ENCODE data around the gene POGK.
"Not testable (repeated sequence)": the region's sequence is repeated elsewhere in the genome, so short reads cannot be mapped to it uniquely, and the experiment has no call there.

The POGK gene

DNA sequence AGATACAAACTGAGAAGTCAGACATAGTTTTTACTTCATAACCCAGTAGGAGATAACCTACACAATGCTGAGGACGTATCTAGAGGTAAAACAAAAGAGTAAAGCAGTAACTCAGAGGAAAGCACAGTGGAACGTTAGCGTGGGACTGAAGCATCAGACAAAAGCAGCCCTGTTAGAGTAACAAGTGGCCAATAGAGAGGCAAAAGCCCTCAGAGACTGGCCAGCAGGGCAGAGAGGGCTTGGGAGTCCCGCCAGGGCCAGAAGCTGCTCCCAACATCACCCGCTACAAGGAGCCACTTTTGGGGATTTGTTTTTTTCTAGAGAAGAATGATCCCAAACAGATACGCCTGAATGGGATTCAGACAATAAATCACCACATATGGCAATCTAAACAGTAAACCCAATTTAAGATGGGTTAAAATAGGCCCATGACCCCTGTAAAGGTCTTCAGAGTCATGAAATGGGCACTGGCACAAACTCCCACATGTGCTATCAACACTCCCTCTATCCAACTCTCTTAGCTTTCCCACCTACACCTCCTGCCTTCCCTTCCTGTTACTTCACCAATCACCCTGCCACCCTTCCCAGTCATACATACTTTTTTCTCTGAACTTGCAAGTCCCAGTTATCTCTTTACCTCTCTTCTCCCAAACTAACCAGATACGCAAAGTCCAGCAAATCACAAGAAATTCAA lies 19.6 kb downstream of the POGK start:
- no peak for DNase-seq

DNA sequence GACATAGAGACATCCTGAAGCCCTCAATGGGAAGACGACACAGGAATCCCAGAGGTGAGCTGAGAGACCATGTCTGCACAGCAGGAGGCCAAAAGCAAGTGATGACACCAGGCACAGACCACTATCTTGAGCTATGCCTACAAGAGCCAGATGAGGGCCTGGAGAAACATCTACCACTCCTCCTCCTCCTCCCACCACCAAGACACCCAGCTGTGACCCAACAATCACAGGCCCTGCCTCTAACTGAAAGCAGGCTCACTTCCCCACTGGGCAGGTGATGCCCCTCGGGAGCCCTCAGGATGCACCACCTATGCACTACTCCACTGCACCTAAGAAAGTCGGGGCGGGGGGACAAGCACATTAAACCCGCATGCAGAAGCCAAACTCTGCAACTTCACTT lies 20.3 kb downstream of the POGK start:
- no peak for DNase-seq

DNA sequence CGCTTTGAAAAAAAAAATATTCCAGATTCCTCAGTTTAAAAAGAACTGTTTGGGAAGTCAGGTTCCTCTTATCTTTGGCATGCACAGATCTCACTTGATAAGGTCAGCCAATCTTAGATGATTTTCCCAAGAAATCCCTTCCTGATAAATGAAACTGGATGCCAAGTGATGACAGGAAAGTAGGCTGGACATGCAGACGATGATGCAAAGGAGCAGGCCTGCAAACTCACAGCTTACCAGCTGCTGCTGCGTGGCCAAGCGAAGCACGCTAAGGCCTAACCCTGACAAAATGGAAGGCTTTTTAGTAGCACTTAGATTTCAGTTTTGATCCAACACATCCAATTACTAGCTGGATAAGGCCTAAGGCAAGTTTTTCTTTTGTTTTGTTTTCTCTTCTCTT lies 26.7 kb downstream of the POGK start:
- DNase-seq, result no peak

DNA sequence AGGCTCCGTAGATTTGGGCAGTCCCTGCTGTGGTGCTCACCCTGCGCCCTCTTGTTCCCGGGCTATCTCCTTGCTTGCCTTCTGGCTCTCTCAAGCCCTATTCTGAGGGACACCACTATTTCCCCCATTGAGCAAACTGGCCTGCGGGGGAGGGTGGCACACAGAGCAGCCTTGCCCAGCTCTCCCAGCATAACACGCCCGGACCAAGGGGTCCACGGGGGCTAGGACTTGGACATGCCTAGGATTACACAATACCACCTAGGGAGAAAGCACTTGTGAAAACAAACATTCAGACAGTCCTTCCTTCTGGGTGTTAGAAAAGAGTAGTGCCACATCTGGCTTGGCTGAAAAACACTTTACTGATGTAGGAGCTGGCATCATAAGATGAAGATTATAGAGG lies 29.4 kb downstream of the POGK start:
- DNase-seq, result no peak

DNA sequence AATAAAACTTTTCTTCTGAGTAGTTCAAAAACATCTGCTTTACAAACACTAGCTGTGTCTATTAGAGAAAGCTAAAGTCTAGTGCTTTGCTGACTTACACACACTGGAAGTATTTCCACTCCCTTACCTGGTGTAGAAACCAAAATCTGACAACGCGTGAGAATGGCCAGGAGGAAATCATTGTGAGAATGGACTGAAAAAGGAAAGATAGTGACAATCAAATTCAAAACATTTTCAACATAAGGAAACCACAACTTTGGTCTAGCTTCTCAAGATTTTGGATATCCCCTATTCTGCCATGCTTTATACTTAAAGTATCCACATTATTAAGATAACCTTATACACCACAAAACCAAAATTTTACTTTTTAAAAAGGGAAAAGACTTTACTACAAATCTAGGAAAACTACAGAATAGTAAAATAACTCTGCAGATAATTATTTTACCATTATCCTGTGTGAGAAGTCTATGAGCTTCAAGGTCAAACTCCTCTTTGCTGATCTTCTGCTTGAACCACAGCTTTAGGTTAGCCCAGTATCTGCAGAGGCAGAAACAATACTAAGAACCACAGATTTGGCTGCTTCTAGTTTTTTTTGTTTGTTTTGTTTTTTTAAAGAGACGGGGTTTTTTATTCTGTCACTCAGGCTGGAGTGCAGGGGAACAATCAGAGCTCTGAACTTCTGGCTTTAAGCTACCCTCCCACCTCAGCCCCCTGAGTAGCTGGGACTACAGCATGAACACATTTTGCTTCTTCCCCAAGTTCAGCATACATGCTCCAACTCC lies 30.2 kb downstream of the POGK start:
- no peak for DNase-seq

DNA sequence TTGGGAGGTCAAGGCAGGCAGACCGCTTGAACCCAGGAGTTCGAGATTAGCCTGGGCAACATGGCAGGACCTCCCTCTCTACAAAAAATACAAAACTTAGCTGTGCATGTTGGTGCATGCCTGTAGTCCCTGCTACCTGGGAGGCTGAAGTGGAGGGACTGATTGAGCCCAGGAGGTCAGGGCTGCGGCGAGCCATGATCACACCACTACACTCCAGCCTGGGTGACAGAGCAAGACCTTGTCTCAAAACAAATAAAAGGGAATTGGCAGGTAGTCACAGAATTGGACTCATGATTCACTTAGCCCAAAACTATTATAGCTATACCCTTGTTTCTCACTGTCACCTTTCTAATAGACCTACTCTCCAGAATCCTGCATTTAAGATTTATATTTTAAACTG lies 31.3 kb downstream of the POGK start:
- DNase-seq, result no peak

DNA sequence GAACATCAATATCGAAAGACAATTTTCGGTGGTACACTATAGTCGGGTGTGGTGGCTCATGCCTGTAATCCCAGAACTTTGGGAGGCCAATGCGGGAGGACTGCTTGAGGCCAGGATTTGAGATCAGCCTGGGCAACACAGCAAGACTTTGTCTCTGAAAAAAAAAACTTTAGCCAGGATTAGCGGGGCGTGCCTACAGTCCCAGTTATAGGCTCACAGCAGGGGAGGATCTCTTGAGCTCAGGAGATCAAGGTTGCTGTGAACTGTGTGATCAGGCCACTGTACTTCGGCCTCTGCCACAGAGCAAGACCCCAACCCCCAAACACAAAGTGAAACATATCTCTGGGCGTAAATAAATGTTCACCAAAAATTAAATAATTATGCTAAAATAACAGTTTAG lies 35.2 kb downstream of the POGK start:
- no peak for DNase-seq

DNA sequence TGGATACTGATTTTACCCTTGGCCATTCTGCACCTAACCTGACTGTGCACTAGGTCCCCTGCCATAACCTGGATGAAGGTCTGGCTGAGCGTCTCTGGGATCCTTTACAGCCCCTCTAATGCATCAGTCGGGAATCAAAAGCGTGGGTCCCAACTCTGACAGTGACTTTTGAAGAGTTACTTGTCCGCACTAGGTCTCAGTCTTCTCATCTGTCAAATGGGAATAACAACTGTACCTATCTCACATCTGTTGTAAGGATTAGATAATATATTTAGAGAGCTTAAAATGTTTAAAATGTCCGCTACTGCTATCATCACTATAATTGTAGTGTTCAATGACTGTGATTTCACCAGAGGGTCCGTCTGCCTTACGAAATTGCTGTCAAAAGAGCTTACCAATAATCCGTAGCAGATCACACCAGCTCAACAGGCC lies 36.0 kb downstream of the POGK start:
- no peak for DNase-seq

DNA sequence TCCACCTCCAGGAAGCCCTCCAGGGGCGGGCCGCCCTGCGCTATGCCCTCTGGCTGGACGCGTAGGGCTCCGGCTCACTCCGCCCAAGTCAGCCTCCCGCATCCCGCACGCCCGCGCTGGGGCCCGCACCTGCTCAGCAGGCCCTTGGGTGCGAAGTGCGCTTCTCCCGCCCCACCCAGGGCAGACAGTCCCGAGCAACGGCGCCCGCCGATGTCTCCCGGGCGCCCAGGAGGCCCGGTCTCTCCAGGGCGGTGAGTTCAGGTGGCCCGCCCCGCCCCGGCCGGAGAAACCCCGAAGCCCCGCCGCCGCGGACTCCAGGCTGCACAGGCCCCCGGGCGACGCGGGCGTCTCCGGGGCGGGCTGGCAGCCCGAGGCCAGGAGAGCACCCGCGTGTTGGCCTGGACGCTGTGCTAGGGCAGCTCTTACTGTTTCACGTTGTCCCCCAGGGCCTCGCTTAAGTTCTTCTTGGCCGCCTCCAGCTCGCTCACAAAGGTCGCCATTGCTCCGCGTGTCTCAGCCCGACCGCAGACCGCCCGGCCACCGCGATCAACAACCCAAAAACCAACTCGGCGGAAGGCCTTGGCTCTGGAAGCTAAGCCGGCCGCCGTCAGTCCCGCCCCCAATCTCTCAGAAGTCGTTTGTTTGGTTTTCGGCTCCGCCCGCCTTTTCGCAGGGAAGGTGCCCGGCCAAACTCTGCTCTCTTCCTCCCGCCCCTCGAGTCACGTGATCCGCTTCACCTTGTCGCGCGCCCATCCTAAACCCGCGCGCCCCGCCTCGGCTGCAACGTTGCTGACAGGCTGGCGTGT lies 36.7 kb downstream of the POGK start, which contains the start of gene TADA1:
Gene TADA1, minus strand, starts transcription at position 531 of the 806 bp plus-strand sequence. Its CDS starts 31 bp downstream, at position 500.
- DNase-seq, result peak; percentile 97 to 98

DNA sequence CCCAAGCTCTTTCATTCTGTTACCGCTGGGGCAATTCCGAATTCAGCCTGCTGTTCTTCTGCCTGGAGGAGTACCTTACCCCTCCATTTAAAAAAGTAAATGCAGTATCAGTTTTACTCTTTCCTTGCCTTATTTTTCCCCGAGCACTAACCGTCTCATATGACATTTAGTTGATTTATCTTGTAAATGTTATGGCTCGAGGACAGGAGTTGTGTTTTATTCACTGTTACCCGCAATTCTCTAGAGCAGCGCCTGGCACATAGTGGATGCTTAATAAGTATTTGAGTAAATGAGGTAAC lies 37.2 kb downstream of the POGK start:
- DNase-seq, result no peak

DNA sequence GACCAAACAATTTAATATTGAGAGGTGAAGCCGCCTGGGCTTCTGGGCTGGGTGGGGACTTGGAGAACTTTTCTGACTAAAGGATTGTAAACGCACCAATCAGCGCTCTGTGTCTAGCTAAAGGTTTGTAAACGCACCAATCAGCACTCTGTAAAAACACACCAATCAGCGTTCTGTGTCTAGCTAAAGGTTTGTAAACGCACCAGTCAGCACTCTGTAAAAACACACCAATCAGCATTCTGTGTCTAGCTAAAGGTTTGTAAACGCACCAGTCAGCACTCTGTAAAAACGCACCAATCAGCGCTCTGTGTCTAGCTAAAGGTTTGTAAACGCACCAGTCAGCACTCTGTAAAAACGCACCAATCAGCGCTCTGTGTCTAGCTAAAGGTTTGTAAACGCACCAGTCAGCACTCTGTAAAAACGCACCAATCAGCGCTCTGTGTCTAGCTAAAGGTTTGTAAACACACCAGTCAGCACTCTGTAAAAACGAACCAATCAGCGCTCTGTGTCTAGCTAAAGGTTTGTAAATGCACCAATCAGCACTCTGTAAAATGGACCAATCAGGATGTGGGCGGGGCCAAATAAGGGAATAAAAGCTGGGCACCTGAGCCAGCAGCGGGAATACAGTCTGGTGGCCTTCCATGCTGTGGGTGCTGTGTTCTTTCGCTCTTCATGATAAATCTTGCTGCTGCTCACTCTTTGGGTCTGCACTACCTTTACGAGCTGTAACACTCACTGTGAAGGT lies 39.1 kb downstream of the POGK start:
- DNase-seq, result not testable (repeated sequence)

DNA sequence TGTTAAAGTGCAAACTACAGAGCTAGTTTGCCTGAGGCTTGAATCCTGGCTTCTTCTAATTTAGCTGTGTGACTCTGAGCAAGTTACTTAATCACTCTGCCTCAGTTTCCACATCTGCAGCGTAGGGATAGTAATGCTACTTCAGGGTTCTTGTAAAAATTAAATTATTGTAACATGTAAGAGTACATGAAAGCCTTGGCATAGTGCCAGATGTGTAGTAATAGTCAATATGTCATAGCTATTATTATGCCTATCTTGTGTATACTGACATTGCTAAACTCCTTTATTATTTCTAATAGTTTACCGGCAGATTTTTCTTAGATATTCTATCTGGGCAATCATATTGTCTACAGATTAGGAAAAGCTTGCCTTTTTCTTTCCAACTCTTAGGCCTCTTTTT lies 43.6 kb downstream of the POGK start:
- no peak for DNase-seq

DNA sequence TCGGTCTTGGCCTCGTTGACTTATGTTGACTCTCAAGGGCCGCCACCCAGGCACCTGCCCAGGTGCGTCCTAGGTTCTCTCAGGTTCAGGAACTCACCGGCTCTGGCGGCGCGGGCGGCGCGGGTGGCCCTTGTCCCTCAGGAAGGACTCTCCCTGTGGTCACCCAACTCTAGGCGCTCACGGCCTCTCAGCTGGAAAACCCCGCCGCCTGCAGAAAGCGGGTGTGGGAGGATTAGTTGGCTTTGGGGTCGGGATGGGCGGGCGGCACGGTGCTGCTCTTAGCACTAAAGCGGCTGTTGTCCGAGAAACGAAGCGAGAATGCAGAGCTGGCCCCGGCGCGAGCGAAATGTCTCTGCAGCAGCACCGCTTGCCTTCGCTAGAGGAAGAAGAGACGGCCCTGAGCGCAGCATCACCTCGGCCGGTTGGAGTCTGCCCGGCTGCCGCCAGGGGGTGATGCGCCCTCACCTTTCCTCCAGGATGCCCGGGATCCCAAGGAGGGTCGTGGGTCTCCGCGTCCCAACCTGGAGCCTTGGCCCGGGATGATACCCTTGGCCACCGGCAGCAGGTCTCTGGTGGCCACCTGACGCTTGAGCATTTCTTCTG lies 44.9 kb downstream of the POGK start:
- DNase-seq, result peak; percentile 54 to 64

DNA sequence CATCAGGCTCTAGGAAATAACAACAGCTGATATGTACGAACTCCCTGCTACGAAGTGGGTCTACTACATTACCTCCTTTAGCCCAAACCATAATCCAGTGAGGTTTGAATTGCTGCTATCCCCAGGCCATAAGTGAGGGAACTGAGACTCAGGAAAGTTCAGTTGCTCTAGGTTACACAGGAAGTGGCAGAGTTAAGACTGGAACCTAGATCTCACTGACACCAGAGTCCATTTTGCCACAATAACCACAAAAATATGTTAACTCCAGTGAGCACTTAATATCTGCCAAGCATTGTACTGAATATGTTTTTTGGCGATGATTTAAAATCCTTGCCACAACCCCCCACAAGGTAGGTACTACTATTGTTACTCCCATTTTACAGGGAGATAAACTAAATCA lies 45.7 kb downstream of the POGK start:
- no peak for DNase-seq

DNA sequence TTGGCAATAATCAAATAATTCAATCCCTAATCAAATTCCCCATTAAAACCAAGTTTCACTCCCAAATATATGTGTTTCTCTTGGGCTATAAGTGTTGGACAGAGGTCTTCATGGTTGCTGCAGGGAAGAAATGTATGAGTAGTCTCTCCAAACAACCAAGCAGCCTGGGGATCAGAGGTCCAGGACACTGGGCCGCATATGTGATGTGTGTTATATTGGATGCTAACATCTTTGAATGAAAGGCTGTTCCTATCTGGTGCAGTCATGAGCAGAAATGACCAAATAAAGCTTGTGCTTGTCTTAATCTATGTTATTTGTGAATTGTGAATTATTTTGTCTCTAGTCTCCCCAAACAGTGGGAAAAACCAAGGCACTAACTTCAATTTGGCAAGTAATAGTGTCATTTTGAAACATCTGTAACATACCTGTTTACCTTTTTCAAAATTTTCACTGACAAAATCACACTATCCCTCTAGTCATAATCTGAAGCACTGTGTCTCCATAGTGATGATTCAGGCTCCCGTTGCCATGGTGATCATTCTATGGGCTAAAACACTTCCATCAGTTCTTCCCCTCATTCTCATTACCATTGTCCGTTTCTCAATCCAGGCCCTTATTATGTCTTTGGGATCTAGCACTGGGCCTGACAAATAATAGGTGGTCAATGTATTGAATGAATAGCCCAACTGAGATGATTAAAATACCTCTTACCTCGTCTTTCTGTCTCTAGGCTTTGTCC lies 49.3 kb downstream of the POGK start:
- DNase-seq, result no peak

DNA sequence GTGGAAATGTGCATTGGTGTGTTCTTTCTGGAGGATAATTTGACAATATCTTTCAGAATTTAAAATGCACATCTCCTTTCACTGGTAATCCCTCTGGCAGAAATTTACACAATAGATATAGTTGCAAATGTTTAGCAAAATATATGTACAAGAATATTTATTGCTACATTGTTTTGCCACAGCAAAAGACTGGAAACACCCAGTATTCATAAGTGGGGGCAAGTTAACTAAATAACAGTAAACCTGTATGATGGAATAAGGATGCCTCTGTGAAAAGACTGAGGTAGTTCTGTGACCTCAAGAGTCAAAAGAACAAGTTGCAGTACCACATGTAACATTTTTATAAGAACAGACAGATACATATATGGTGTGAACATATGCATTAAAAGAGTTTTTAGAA lies 50.5 kb downstream of the POGK start:
- DNase-seq, result no peak

DNA sequence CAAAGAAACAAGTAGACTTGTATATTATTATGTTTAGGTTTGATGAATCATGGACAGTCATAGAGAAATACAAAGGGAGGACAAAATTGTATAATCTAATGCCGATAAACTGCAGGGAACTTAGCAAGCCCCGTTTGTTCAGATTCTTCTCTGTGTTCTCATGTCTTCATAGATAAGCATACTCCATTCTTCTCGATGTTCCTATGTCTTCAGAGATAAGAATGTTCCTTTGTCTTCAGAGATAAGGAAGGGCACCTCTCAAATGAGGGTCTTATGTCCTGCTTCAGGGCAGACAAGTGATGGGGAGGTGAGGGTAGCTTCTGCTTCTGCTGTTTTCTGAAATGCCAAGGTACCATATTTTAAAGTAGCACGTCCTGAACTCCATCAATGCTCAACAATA lies 56.5 kb downstream of the POGK start:
- no peak for DNase-seq

DNA sequence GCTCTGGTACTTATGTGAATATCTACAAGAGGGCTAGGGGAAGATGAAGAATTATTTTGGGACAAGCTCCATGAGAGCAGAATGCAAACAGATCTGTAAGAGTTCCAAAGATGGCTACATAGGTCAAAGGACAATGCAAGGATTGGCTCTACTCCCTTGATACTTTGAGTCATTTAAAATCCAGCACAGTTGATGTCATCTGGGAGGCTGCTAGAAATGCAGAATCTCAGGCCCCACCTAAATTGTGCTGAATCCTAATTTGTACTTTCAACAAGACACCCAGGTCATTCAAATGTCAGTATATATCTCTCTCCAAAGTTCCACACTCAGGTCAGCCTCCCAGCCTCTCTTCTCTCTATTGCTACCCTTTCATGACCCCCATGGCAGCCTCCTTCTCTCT lies 60.5 kb downstream of the POGK start:
- DNase-seq, result no peak

DNA sequence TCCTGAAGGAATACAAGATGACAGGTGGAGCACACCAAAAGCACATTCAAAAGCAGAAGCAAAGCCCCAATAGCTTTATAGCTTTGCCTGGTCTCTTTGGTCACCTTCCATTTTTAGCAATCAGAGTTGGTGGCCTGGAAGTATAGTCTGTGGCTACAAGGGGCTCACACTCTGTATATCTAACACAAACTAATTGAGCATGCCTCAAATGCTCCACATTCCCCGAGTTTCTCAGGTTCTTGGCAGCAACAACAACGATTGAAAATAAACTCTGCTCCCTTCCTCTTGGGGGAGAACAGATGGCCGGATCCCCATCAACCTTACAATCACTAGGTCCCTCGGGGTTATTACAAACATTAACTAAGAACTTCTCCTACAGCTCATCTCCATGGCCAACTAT lies 61.7 kb downstream of the POGK start:
- no peak for DNase-seq

DNA sequence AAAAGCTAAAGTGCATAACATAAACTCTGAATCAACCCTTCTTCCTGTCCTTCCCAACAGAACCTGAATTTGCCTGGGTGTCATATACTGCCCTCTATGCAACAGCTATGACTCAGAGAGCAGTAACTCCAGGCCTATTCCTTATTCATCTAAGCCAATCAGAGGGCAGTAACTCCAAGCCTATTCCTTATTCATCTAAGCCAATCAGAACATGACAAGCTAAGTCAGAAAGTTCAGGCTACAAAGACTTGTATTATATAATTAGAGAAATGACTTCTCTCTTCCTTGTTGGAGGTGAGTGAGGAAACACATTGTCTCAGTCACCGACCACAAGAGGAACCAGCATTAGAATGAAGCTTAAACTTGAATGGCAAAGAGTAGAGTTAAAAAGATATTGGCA lies 63.0 kb downstream of the POGK start:
- no peak for DNase-seq

DNA sequence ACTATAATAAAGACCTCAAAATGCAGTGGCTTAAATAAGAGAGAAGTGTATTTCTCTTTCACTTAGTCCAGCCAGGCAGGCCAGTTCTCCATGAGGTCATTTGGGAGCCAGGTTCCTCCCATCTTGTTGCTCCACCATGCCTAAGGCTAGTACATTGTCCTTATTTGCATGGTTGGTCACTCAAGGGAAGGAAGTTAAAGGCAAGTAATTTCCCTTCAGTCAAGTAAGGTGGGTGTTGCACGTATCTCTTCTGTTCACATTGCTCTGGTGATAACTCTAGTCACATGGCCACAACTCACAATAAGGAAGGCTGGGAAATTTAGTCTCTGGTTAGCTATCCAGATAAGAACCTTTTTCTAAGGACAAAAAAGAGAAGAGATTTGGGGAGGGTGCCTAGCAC lies 64.0 kb downstream of the POGK start:
- no peak for DNase-seq

DNA sequence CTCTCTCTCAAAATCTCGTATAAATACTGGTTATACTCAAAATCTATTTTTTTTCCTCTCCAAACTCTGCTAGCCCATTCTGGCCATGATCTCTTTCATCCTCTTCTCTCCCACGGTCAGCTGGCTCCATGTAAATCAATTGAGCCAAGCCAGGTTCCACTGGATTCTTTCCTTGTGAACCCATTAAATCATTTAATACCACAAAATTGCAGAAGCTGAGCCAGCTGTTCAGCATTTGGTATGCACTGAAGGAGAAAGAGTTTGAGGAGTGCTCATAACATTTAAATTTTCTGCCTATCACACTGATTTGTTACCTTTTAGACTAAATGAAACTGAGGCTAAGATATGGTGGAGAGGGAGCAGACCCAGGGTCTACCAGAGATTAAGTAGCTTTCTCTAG lies 65.9 kb downstream of the POGK start:
- DNase-seq, result no peak

Measured in activated T-cell treated with anti-CD3 and anti-CD28 coated beads, Interleukin-2, amount 50 U/mL, for 48 hours (primary cell).